PFSK-1 (cell line): ENCODE measurements around the gene MATN4.

Source experiments
- POLR2AphosphoS5 ChIP-seq: IDR thresholded peaks from 2 replicates; pipeline ENCODE4 v1.6.1; 2012; ENCODE audit warnings: low read depth, mild to moderate bottlenecking, control low read depth, low read length, moderate library complexity
- TAF1 ChIP-seq: IDR thresholded peaks from 2 replicates; pipeline ENCODE4 v1.6.1; 2012; ENCODE audit warnings: low read length, control low read depth, borderline replicate concordance; ENCODE audit not compliant: insufficient read depth
- TF ChIP-seq, protein P1 (sequence below), 2 experiments: IDR thresholded peaks; 2 replicates each; pipeline versions ENCODE4 v1.6.1 to v1.8.0; 2011 to 2012; ENCODE audit warnings: low read depth in 2 of 2, low read length in 2 of 2, control low read depth in 1 of 2, inconsistent platforms in 1 of 2, mild to moderate bottlenecking in 1 of 2, moderate library complexity in 1 of 2; ENCODE audit not compliant: insufficient read depth in 1 of 2

DNA sequence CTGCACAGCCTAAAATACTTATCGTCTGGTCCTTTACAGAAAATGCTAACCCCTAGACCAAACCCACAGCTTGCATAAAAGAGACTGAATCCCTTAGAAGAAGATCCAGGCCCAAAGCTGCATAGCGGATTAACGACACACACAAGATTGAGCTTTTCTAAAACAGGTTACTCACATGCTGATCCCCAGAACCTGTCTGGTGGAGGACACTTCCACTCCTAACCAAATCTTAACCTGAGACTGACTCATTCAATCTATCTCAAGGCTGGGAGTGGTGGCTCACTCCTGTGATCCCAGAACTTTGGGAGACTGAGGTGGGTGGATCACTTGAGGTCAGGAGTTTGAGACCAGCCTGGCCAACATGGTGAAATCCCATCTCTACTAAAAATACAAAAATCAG is 50.9 kb downstream of the MATN4 start:
- no peak for TF ChIP-seq POLR2AphosphoS5
- TF ChIP-seq, protein P1, sequence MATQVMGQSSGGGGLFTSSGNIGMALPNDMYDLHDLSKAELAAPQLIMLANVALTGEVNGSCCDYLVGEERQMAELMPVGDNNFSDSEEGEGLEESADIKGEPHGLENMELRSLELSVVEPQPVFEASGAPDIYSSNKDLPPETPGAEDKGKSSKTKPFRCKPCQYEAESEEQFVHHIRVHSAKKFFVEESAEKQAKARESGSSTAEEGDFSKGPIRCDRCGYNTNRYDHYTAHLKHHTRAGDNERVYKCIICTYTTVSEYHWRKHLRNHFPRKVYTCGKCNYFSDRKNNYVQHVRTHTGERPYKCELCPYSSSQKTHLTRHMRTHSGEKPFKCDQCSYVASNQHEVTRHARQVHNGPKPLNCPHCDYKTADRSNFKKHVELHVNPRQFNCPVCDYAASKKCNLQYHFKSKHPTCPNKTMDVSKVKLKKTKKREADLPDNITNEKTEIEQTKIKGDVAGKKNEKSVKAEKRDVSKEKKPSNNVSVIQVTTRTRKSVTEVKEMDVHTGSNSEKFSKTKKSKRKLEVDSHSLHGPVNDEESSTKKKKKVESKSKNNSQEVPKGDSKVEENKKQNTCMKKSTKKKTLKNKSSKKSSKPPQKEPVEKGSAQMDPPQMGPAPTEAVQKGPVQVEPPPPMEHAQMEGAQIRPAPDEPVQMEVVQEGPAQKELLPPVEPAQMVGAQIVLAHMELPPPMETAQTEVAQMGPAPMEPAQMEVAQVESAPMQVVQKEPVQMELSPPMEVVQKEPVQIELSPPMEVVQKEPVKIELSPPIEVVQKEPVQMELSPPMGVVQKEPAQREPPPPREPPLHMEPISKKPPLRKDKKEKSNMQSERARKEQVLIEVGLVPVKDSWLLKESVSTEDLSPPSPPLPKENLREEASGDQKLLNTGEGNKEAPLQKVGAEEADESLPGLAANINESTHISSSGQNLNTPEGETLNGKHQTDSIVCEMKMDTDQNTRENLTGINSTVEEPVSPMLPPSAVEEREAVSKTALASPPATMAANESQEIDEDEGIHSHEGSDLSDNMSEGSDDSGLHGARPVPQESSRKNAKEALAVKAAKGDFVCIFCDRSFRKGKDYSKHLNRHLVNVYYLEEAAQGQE (IDR thresholded peaks at IDR 0.05; ENCODE audit: insufficient read depth in 1 of 2, low read depth in 2 of 2, low read length in 2 of 2): no peak
- TF ChIP-seq TAF1: no peak
